ENCODE measurements around the gene SLC2A1.

GRCh38 chr1:42944246-42944928 lies 14.3 kb downstream of the SLC2A1 start:
- TF ChIP-seq CTCF (IDR thresholded peaks at IDR 0.05), result no peak
- no peak for TF ChIP-seq POLR2A (IDR thresholded peaks at IDR 0.05)
